ENCODE results near the gene BRF1. TPM values are rescaled to one million over a fixed set of nuclear protein-coding genes. Genes with fewer than 3 reads are reported as not detected.

The BRF1 gene
- total and polyA plus RNA-seq, 2 of the 13 experiments (the other 11 are each of a cell fraction or from before 2014, with no cell fraction given) = 5.1 to 11.0 TPM

DNA sequence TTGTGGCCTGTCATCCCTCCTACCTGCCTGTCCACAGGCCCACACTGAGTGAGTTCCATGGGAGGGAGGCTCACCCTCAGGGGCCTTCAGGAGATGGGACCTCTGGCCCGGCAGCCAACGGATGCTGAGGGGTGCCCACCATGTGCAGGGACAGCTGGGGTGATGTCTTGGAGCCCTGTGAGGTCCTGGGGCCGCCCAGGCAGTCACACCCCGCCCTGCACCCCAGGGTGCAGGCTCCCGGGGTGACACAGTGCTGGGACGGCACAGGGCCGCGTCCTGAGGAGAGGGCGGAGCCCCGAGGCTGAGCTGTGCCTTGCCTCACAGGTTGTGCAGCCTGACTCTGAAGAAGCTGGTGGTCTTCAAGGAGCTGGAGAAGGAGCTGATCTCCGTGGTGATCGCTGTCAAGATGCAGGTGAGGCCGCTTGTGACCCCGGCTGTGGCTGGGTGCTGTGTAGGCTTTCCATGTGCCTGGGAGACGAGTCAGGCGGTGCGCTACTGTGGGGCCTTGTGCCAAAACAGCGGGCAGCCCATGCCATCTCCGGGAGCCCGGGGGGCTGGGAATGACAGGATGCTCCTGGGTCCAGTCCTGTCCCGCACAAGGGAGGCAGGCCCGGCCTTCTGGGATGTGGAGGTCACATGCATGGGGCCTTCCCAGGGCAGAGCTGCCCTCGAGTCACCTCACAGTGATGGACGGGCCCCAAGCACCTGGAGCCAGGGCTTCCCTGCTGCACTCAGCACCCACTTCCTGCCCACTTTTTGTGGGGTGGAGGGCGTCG, 47.6 kb upstream of the BRF1 start:
- Histone ChIP-seq H4K20me1 (ENCODE audit: insufficient read depth, low read length) (0 out of 2 replicates have a peak, but pooled peaks cover 3% of the 10 kb centered on the region), H3K36me3 (replicated peaks in 1 of 2; ENCODE audit: control insufficient read depth in 1 of 2, insufficient read depth in 2 of 2, low read length in 2 of 2) (no peaks in the 10 kb centered on the region), H3K4me1 (ENCODE audit: insufficient read depth, low read length) (peaks cover 23% of the 10 kb centered on the region), H3K4me3 (replicated peaks in 1 of 3; ENCODE audit: insufficient read depth in 1 of 3, low read depth in 2 of 3, low read length in 3 of 3) (no peak overlapping the region), H3K27me3 (ENCODE audit: control insufficient read depth in 1 of 2, insufficient read depth in 2 of 2, low read length in 2 of 2) (no peaks in the 10 kb centered on the region), H3K79me2 (ENCODE audit: insufficient read depth, low read length) (no peaks in the 10 kb centered on the region), H3K9me3 (ENCODE audit: low read length) (no peaks in the 10 kb centered on the region), H2AFZ (ENCODE audit: low read length) (no peak overlapping the region), H3K27ac (ENCODE audit: extremely low read length, insufficient read depth, low read length) (no peak overlapping the region), H3K4me2 (ENCODE audit: low read depth, low read length) (no peak overlapping the region), H3K9ac (ENCODE audit: insufficient read depth, low read depth, low read length) (no peak overlapping the region)
- no TSS peak for BruUV-seq (replicated peaks)
- CTCF ChIA-PET (ENCODE audit: low intra/inter-chr PET ratio, low total read pairs) = no interaction called here
- DNase-seq (ENCODE audit: low spot score) = no peak
- ATAC-seq = no peak
- TF ChIP-seq HOXD1 (CRISPR knock-in tag; IDR thresholded peaks at IDR 0.05) = no peak
- TF ChIP-seq, protein P1, sequence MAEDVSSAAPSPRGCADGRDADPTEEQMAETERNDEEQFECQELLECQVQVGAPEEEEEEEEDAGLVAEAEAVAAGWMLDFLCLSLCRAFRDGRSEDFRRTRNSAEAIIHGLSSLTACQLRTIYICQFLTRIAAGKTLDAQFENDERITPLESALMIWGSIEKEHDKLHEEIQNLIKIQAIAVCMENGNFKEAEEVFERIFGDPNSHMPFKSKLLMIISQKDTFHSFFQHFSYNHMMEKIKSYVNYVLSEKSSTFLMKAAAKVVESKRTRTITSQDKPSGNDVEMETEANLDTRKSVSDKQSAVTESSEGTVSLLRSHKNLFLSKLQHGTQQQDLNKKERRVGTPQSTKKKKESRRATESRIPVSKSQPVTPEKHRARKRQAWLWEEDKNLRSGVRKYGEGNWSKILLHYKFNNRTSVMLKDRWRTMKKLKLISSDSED (CRISPR knock-in tag; IDR thresholded peaks at IDR 0.05) = no peak
- no peak for TF ChIP-seq ZNF207 (IDR thresholded peaks at IDR 0.05; ENCODE audit: borderline replicate concordance)
- no peak for TF ChIP-seq CENPT (CRISPR knock-in tag; IDR thresholded peaks at IDR 0.05; ENCODE audit: low read depth)
- no peak for TF ChIP-seq SRY (CRISPR knock-in tag; IDR thresholded peaks at IDR 0.05)
- no peak for TF ChIP-seq YEATS2 (CRISPR knock-in tag; IDR thresholded peaks at IDR 0.05; ENCODE audit: borderline replicate concordance)
- no peak for TF ChIP-seq ZSCAN21 (CRISPR knock-in tag; IDR thresholded peaks at IDR 0.05; ENCODE audit: borderline replicate concordance)
- no peak for TF ChIP-seq THYN1 (CRISPR knock-in tag; IDR thresholded peaks at IDR 0.05; ENCODE audit: borderline replicate concordance, low read depth)
- TF ChIP-seq ZNF564 (CRISPR knock-in tag; IDR thresholded peaks at IDR 0.05) = no peak
- no peak for TF ChIP-seq ZBTB2 (CRISPR knock-in tag; IDR thresholded peaks at IDR 0.05; ENCODE audit: low read depth)
- TF ChIP-seq ZSCAN29 (CRISPR knock-in tag; conservative IDR thresholded peaks at IDR 0.05) = no peak
- no peak for TF ChIP-seq ZNF790 (CRISPR knock-in tag; IDR thresholded peaks at IDR 0.05; ENCODE audit: borderline replicate concordance)
- no peak for TF ChIP-seq ZBTB20 (CRISPR knock-in tag; IDR thresholded peaks at IDR 0.05; ENCODE audit: borderline replicate concordance, low read depth)
- TF ChIP-seq ZNF496 (CRISPR knock-in tag; IDR thresholded peaks at IDR 0.05; ENCODE audit: insufficient replicate concordance) = no peak
- no peak for TF ChIP-seq NR0B2 (CRISPR knock-in tag; IDR thresholded peaks at IDR 0.05)
- no peak for TF ChIP-seq ZKSCAN1 (IDR thresholded peaks at IDR 0.05; ENCODE audit: low read length)
- POLR2A ChIA-PET = no interaction called here
- 82% methylated on average over 10 of the region's 26 CpGs for WGBS (ENCODE audit: low lambda C conversion rate)
- in situ Hi-C loops (cut with HindIII; ENCODE audit: extremely low pct_ligation_motif_present, low pct_unique_long_range_greater_than_20kb) = no loop called here
- FAIRE-seq = no peak
- intact Hi-C loops (cut with micrococcal nuclease; ENCODE audit: unreplicated experiment) = no loop called here

Data from HepG2 (cell line).